MM.1S (cell line): ENCODE measurements around the gene ALDH2.

Experiments
- CTCF ChIP-seq: fragments of 300-600 bp; sonication (generic); IDR thresholded peaks from 2 replicates; pipeline ENCODE4 v1.5.1; 2016; ENCODE audit warnings: antibody characterized with exemption, low read length, mixed read lengths
- EZH2 ChIP-seq: fragments of 300-600 bp; sonication (generic); optimal IDR thresholded peaks from 2 replicates; pipeline ENCODE3; 2017; ENCODE audit warnings: low read depth, mild to moderate bottlenecking, antibody characterized with exemption, low read length, mixed read lengths

- TF ChIP-seq CTCF (no peak), EZH2 (no peak)
Observed at GRCh38 chr12:111825509-111825908, 58.8 kb downstream of the ALDH2 start.
